HG03135 (cell line): ENCODE results near the gene PCNT.
A peak's percentile ranks its signal among the peaks of the same experiment; 100 is the strongest.
"Not testable (repeated sequence)": the region's sequence is repeated elsewhere in the genome, so short reads cannot be mapped to it uniquely, and the experiment has no call there.

Experiments
- ATAC-seq: cut with Tn5 transposase; IDR thresholded peaks from one replicate; pipeline ENCODE4 v1.9.1; 2021; ENCODE audit warnings: mild to moderate bottlenecking, moderate library complexity; ENCODE audit not compliant: unreplicated experiment

Gene PCNT

GRCh38 chr21:46443910-46444309 lies 120.0 kb downstream of the PCNT start:
- ATAC-seq = no peak

GRCh38 chr21:46448108-46448507 lies 124.2 kb downstream of the PCNT start:
- no peak for ATAC-seq

DNA sequence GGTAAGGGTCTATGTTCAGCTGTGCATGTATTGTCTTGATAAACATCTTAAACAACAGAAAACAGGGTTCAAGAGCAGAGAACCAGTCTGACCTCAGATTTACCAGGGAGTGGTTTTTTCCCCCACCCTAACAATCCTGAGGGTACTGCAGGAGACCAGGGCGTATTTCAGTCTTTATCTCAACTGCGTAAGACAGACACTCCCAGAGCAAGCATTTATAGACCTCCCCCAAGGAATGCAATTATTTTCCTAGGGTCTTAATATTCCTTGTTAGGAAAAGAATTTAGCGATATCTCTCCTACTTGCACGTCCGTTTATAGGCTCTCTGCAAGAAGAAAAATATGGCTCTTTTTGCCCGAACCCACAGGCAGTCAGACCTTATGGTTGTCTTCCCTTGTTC lies 124.9 kb downstream of the PCNT start:
- ATAC-seq = not testable (repeated sequence)

DNA sequence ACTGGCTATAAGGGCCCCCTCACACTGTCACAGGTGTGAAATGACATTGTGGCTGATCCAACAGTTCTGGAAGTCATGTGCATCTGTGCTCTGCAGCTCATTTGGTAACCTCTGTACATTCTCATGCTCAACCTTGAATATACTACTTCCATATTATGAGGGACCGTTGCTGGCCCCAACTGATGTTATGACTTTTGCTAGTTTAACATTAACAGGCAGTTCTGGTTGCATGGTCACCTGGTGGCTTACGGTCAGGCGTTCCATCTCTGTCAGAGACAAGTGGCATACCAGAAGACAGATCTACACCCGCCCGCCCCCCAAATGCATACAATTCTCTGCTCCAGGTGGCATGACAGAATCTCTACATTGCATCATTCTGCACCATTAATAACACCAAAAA lies 128.8 kb downstream of the PCNT start:
- no peak for ATAC-seq

- ATAC-seq = no peak
Observed at GRCh38 chr21:46454142-46454541, 130.2 kb downstream of the PCNT start.

DNA sequence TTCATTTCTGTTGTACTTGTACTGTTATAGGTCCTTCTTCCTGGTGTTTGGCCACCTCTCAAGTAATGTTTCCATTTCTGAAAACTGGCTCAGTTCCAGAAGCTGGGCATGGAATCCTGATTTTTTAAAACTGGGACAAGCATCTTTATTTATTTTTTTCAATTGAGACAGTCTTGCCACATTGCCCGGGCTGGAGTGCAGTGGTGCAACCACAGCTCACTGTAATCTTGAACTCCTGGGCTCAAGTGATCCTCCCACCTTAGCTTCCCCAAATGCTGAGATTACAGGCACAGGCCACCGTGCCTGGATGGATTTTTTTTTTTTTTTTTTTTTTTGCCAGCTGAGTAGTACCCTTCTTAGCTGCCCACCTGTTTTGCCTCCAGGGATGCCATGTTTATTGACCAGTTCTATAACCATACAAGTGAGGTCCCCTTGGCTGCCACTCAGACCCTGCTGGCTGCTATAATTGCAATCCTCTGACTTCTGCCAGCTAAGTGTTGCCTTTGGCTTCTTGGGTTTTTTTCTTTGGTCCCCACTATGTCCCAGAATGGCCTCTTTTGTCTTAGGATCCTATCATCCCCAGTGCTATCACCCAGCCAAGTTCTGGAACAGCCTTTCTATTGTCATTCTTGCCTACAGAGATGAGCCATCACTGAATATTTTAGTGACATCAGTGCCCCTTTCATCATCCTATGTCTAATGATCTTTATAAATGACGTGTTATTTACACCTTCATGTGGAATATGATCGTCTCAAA lies 130.9 kb downstream of the PCNT start:
- no peak for ATAC-seq

- no peak for ATAC-seq
Observed at GRCh38 chr21:46455575-46456385, 131.8 kb downstream of the PCNT start.

GRCh38 chr21:46456750-46457149 lies 132.8 kb downstream of the PCNT start:
- ATAC-seq = no peak

DNA sequence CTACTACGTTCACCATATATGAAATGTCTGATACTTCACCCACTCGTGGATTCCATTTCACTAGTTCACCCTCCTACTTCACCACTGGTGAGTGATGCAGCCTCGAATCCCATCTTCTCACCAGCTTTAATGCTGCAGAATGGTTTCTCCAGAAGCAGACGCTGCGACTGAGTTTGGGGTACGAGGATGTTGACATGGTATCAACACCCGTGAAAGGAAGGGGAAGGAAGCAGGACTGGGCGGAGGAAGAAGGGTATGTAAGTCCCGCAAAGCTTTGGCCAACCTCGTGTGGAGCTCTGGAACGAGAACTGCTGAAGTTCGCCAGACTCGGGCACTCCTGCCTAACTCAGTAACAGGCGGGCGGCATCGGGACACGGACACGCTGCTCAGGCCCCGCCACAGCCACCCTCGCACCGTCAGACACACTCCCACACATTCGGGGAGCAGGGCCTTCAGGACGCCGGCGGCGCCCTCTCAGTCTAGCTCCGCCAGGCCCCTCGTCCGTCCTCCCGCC lies 133.9 kb downstream of the PCNT start:
- peak; percentile 15 for ATAC-seq

- ATAC-seq = peak; percentile 91
Observed at GRCh38 chr21:46458315-46459023, 134.5 kb downstream of the PCNT start, which contains the start of gene DIP2A. DIP2A (plus strand) TSS chr21:46458891; CDS start chr21:46459132, 241 bp downstream.

GRCh38 chr21:46459024-46459355 lies 135.0 kb downstream of the PCNT start:
- no peak for ATAC-seq

GRCh38 chr21:46459356-46460112 lies 135.6 kb downstream of the PCNT start:
- no peak for ATAC-seq

GRCh38 chr21:46461909-46462308 lies 138.0 kb downstream of the PCNT start:
- no peak for ATAC-seq

- ATAC-seq = not testable (repeated sequence)
Observed at GRCh38 chr21:46465153-46465552, 141.2 kb downstream of the PCNT start.

- no peak for ATAC-seq
Observed at GRCh38 chr21:46465651-46466050, 141.7 kb downstream of the PCNT start.

DNA sequence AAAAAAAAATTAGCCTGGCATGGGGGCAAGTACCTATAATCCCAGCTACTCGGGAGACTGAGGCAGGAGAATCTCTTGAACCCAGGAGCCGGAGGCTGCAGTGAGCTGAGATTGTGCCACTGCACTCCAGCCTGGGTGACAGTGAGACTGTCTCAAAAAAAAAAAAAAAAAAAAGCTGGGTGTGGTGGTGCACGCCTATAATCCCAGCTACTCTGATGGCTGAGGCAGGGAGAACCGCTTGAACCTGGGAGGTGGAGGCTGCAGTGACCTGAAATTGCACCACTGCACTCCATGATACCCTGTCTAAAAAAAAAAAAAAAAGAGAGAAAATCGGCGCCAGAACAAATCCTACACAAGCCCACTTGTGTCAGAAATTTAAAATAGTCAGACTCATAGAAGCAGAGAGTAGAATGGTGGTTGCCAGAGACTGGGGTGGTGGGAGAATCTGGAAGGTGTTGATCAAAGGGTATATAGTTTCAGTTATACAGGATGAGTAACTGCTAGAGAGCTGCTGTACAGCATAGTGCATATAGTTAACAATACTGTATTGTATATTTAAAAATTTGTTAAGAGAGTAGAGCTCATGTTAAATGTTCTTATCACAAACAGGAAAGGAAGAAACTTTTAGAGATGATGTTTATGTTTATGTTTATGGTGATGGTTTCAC lies 144.3 kb downstream of the PCNT start:
- ATAC-seq = no peak

DNA sequence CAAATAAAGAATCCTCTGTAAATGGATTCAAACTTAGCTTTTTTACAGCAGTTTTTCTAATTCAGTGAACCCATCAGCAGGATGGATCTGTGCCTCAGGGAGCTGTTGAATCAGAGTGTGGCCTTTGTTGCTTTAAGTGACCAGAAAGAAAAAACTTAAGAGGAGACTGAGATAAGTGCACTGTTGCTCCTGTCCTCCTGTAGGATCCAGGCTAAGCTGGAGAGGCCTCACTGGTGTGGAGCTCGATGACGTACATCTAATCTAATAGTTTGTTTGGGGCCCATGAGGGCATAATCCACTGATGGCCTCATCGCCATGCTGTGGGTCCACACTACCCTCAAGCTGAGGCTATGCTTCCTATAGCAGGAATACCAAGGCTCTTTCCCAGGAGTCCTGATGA lies 145.3 kb downstream of the PCNT start:
- no peak for ATAC-seq

GRCh38 chr21:46471514-46471913 lies 147.6 kb downstream of the PCNT start:
- no peak for ATAC-seq

DNA sequence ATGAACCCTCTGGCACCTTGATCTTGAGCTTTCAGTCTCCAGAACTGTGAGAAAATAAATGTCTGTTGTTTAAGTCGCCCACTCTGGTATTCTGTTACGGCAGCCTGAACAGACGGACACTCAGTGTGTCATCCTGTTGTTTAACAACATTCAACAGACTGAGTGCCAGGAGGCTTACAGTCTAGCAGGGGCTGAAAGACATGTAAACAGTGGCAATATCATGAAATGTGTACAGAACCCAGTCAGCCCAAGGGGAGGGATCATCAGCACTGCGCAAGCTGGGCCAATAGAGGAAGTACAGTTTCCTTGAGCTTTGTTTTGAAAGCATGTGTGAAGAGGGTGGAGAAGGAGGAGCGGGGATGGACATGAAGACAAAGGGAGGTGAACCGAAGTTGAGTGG lies 148.3 kb downstream of the PCNT start:
- no peak for ATAC-seq

DNA sequence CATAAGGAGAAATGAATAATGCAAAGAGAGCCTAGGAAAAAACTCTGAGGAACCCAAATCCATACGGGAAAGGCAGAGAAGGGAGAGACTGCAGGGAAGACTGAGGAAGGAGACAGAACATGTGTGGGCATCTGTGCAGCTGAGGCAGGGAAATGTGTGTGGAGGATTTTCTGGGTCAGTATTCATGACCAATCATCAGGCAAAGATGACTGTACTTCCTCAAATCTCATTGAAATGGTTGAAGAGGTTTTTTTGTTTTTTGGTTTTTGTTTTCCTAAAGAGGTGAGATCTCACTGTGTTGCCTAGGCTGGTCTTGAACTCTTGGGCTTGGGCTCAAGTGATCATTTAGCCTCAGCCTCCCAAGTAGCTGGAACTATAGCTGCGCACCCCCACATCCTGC lies 150.4 kb downstream of the PCNT start:
- ATAC-seq = no peak
